GM23338 (cell line): ENCODE data around the gene SLC7A5. TPM values are rescaled to one million over a fixed set of nuclear protein-coding genes. Genes with fewer than 3 reads are reported as not detected.
"Not testable (repeated sequence)": the region's sequence is repeated elsewhere in the genome, so short reads cannot be mapped to it uniquely, and the experiment has no call there.

Experiments
- ATAC-seq: fragments of 200-7000 bp; cut with Tn5 transposase; 3 replicates; pipeline ENCODE4 v1.9.1; 2020
- DNase-seq: peaks from one replicate; pipeline ENCODE4 v3.0.0-alpha.2; 2015; ENCODE audit warnings: low spot score
- H2AFZ ChIP-seq: fragments of 200-600 bp; sonication (generic); 2 replicates; pipeline ENCODE4 v1.8.0; 2016; ENCODE audit warnings: antibody characterized with exemption, mild to moderate bottlenecking, moderate library complexity
- H3F3A ChIP-seq: fragments of 200-600 bp; sonication (generic); replicated peaks from 2 replicates; pipeline ENCODE4 v1.8.0; 2017; ENCODE audit warnings: antibody characterized with exemption, mixed run types, low read depth
- H3K27ac ChIP-seq: fragments of 200-600 bp; sonication (generic); 2 replicates; pipeline ENCODE4 v1.6.1; 2016; ENCODE audit warnings: low read depth
- H3K27me3 ChIP-seq: fragments of 200-600 bp; sonication (generic); 2 replicates; pipeline ENCODE4 v1.8.0; 2016; ENCODE audit warnings: mild to moderate bottlenecking, mixed run types, moderate library complexity; ENCODE audit not compliant: insufficient read depth
- H3K36me3 ChIP-seq: fragments of 200-600 bp; sonication (generic); 2 replicates; pipeline ENCODE4 v1.8.0; 2016; ENCODE audit warnings: mild to moderate bottlenecking; ENCODE audit not compliant: insufficient read depth
- H3K4me1 ChIP-seq: fragments of 200-600 bp; sonication (generic); 2 replicates; pipeline ENCODE4 v1.8.0; 2016; ENCODE audit warnings: mild to moderate bottlenecking, moderate library complexity; ENCODE audit not compliant: insufficient read depth
- H3K4me2 ChIP-seq: fragments of 200-600 bp; sonication (generic); 2 replicates; pipeline ENCODE4 v1.7.1; 2017; ENCODE audit warnings: mixed run types
- H3K4me3 ChIP-seq: fragments of 200-600 bp; sonication (generic); 2 replicates; pipeline ENCODE4 v1.6.1; 2016; ENCODE audit warnings: mixed run types
- H3K79me2 ChIP-seq: fragments of 200-600 bp; sonication (generic); replicated peaks from 2 replicates; pipeline ENCODE4 v1.8.0; 2017; ENCODE audit warnings: mild to moderate bottlenecking; ENCODE audit not compliant: insufficient read depth
- H3K9me2 ChIP-seq: fragments of 200-600 bp; sonication (generic); 2 replicates; pipeline ENCODE4 v1.8.0; 2017; ENCODE audit not compliant: insufficient read depth
- H4K20me1 ChIP-seq: fragments of 200-600 bp; sonication (generic); replicated peaks from 2 replicates; pipeline ENCODE4 v1.8.0; 2017; ENCODE audit warnings: mild to moderate bottlenecking; ENCODE audit not compliant: insufficient read depth
- H3K27ac Mint-ChIP-seq: 2 replicates; pipeline ENCODE4 v1.8.0; 2020; ENCODE audit warnings: inconsistent platforms, mild to moderate bottlenecking, moderate library complexity, mixed read lengths
- H3K27me3 Mint-ChIP-seq: 3 replicates; pipeline ENCODE4 v1.8.0; 2022; ENCODE audit warnings: low read depth, mild to moderate bottlenecking, moderate library complexity, mixed read lengths, inconsistent platforms; ENCODE audit not compliant: insufficient read depth, poor library complexity
- H3K36me3 Mint-ChIP-seq: 3 replicates; pipeline ENCODE4 v1.8.0; 2021; ENCODE audit warnings: low read depth, mild to moderate bottlenecking, inconsistent platforms, moderate library complexity, mixed read lengths
- H3K4me1 Mint-ChIP-seq: 3 replicates; pipeline ENCODE4 v1.8.0; 2020; ENCODE audit warnings: mild to moderate bottlenecking, inconsistent platforms, mixed read lengths
- H3K4me3 Mint-ChIP-seq: 3 replicates; pipeline ENCODE4 v1.8.0; 2021; ENCODE audit warnings: moderate library complexity, mild to moderate bottlenecking, inconsistent platforms, mixed read lengths
- H3K9me3 Mint-ChIP-seq: 3 replicates; pipeline ENCODE4 v1.8.0; 2020; ENCODE audit warnings: moderate library complexity, mild to moderate bottlenecking, inconsistent platforms, mixed read lengths
- JUNB ChIP-seq: IDR thresholded peaks from one replicate; pipeline ENCODE4 v1.6.1; 2016; ENCODE audit warnings: antibody characterized with exemption; ENCODE audit not compliant: unreplicated experiment
- NANOG ChIP-seq: IDR thresholded peaks from 2 replicates; pipeline ENCODE4 v1.6.1; 2016; ENCODE audit warnings: antibody characterized with exemption, borderline replicate concordance
- ZNF331 ChIP-seq: fragments of 250-450 bp; sonication (Bioruptor Pico); IDR thresholded peaks from 2 replicates; pipeline ENCODE4 v1.5.0; 2020; ENCODE audit warnings: low read depth, mild to moderate bottlenecking, moderate library complexity
- polyA plus RNA-seq: library from polyadenylated mRNA; unstranded; fragments of >200 nt; fragmentation: Nextera tagmentation; extraction: Ambion mirVana; gene quantifications from 2 replicates; pipeline ENCODE4 v1.2.1, GENCODE V29; 2016
- total RNA-seq: library from RNA; depleted of rRNA; stranded (reverse); fragments of >200 nt; shearing (Covaris generic); gene quantifications from 2 replicates; pipeline ENCODE4 v1.2.3, GENCODE V29; 2014
- TF ChIP-seq, protein P1 (sequence below), 2 experiments: fragments of 200-600 bp in 1 of 2; sonication (generic) in 1 of 2; conservative IDR thresholded peaks; 2 replicates each; pipeline versions ENCODE4 v1.5.1 to v1.6.1; 2016 to 2017; ENCODE audit warnings: antibody characterized with exemption in 2 of 2, low read depth in 2 of 2, mild to moderate bottlenecking in 2 of 2, moderate library complexity in 1 of 2
- TF ChIP-seq, protein P2 (sequence below): IDR thresholded peaks from 2 replicates; pipeline ENCODE4 v1.6.1; 2016; ENCODE audit warnings: antibody characterized with exemption
- TF ChIP-seq, protein P3 (sequence below): IDR thresholded peaks from one replicate; pipeline ENCODE4 v1.6.1; 2018; ENCODE audit warnings: antibody characterized with exemption; ENCODE audit not compliant: unreplicated experiment

The SLC7A5 gene
- total and polyA plus RNA-seq, 2 experiments from 2014 or later, result 107 to 386 TPM

DNA sequence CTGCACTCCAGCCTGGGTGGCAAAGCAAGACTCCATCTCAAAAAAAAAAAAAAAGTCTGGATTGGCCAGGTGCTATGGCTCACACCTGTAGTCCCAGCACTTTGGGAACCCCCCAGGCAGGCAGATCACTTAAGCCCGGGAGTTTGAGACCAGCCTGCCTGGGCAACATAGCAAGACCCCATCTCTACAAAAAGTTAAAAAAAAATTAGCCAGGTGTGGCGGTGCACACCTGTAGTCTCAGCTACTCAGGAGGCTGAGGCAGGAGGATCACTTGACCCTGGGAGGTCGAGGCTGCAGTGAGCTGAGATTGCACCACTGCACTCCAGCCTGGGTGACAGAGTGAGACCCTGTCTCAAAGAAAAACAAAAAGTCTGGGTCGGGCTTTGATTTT lies 42.9 kb downstream of the SLC7A5 start:
- not testable (repeated sequence) for H3K36me3 ChIP-seq

DNA sequence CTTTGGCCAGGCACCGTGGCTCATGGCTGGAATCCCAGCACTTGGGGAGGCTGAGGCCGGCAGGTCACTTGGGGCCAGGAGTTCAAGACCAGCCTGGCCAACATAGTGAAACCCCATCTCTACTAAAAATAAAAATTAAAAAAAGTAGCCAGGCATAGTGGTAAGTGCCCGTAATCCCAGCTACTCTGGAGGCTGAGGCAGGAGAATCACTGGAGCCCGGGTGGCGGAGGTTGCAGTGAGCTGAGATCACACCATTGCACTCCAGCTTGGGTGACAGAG lies 43.5 kb downstream of the SLC7A5 start:
- Mint-ChIP-seq H3K36me3 (peaks cover 14% of the 10 kb centered on the region), H3K4me1 (peaks cover 77% of the 10 kb centered on the region), H3K27me3 (peaks cover 42% of the 10 kb centered on the region), H3K27ac (peak overlapping the region; percentile 93; the same call in 1 of the 2 replicates)
- not testable (repeated sequence) for H3K4me3 ChIP-seq, H4K20me1 ChIP-seq, ATAC-seq, H3K27me3 ChIP-seq, H3K79me2 ChIP-seq, H3K36me3 ChIP-seq, H3K27ac ChIP-seq, H3K9me2 ChIP-seq, DNase-seq, H3K4me3 Mint-ChIP-seq, H3K9me3 Mint-ChIP-seq, H2AFZ ChIP-seq
- H3K4me2 ChIP-seq, result peak overlapping the region; percentile 55; the same call in 1 of the 2 replicates
- H3K4me1 ChIP-seq, result peaks cover 71% of the 10 kb centered on the region
- H3F3A ChIP-seq, result peaks cover 21% of the 10 kb centered on the region; the same call in 1 of the 2 replicates

More for the DNA sequence above, 42.9 kb downstream of the SLC7A5 start:
- H4K20me1 ChIP-seq, H3K9me3 Mint-ChIP-seq, DNase-seq, H3K79me2 ChIP-seq, H3K4me2 ChIP-seq, ATAC-seq, H3K4me3 ChIP-seq, H3K27me3 ChIP-seq, H3K4me3 Mint-ChIP-seq, H3K27ac Mint-ChIP-seq, H2AFZ ChIP-seq, H3K9me2 ChIP-seq, H3K27ac ChIP-seq: not testable (repeated sequence)
- Mint-ChIP-seq H3K4me1 (peaks cover 77% of the 10 kb centered on the region), H3K27me3 (peaks cover 40% of the 10 kb centered on the region), H3K36me3 (peaks cover 20% of the 10 kb centered on the region)
- Histone ChIP-seq H3F3A (peaks cover 22% of the 10 kb centered on the region; the same call in 1 of the 2 replicates), H3K4me1 (peaks cover 65% of the 10 kb centered on the region)

DNA sequence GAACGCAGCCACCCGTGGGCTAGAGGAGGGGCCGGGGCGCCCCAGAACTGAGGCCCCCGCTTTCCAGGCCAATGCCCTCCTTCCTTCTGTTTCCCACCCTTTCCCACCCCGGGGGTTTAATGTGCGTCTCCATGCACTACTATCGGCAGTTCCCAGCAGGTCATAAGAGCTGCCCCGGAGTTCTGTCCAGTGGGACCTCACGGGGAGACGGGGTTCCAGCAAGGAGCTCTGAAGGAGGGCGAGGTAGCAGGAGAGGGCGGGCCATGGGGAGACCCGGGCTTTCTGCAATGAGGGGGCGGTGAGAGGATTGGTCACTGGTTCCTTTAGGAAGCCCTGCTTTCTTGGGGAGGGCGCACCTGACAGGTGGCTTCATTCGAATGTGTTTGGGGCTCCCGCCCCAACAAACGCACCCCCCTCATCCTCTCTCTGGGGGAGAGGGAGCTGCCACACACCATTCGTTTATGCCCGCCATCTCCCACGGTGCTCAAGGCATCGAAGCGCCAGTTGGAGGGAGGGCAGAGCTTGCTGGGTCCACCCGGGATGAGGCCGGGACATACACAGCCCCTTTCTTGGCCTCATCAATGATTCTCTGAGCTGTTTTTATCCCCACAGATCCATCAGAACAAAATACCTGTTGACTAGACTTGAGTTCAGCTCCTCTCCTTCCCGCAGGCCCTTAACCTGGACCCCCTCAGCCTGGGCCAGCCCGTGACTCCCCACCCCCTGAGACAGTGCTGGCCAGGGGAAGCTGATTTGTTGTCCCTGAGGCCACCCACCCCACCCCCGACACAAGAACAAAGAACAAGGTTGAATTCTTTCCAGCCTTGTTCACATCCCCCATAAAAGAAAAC lies 44.1 kb downstream of the SLC7A5 start:
- H3K4me1 ChIP-seq, result peaks cover 75% of the 10 kb centered on the region
- peak; percentile 50 for DNase-seq
- H3K27ac Mint-ChIP-seq, result peak overlapping the region; percentile 93
- TF ChIP-seq, protein P1, sequence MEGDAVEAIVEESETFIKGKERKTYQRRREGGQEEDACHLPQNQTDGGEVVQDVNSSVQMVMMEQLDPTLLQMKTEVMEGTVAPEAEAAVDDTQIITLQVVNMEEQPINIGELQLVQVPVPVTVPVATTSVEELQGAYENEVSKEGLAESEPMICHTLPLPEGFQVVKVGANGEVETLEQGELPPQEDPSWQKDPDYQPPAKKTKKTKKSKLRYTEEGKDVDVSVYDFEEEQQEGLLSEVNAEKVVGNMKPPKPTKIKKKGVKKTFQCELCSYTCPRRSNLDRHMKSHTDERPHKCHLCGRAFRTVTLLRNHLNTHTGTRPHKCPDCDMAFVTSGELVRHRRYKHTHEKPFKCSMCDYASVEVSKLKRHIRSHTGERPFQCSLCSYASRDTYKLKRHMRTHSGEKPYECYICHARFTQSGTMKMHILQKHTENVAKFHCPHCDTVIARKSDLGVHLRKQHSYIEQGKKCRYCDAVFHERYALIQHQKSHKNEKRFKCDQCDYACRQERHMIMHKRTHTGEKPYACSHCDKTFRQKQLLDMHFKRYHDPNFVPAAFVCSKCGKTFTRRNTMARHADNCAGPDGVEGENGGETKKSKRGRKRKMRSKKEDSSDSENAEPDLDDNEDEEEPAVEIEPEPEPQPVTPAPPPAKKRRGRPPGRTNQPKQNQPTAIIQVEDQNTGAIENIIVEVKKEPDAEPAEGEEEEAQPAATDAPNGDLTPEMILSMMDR (conservative IDR thresholded peaks at IDR 0.05; ENCODE audit: low read depth in 2 of 2), result no peak
- TF ChIP-seq NANOG, result no peak
- TF ChIP-seq, protein P2, sequence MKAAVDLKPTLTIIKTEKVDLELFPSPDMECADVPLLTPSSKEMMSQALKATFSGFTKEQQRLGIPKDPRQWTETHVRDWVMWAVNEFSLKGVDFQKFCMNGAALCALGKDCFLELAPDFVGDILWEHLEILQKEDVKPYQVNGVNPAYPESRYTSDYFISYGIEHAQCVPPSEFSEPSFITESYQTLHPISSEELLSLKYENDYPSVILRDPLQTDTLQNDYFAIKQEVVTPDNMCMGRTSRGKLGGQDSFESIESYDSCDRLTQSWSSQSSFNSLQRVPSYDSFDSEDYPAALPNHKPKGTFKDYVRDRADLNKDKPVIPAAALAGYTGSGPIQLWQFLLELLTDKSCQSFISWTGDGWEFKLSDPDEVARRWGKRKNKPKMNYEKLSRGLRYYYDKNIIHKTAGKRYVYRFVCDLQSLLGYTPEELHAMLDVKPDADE, result no peak
- TF ChIP-seq, protein P3, sequence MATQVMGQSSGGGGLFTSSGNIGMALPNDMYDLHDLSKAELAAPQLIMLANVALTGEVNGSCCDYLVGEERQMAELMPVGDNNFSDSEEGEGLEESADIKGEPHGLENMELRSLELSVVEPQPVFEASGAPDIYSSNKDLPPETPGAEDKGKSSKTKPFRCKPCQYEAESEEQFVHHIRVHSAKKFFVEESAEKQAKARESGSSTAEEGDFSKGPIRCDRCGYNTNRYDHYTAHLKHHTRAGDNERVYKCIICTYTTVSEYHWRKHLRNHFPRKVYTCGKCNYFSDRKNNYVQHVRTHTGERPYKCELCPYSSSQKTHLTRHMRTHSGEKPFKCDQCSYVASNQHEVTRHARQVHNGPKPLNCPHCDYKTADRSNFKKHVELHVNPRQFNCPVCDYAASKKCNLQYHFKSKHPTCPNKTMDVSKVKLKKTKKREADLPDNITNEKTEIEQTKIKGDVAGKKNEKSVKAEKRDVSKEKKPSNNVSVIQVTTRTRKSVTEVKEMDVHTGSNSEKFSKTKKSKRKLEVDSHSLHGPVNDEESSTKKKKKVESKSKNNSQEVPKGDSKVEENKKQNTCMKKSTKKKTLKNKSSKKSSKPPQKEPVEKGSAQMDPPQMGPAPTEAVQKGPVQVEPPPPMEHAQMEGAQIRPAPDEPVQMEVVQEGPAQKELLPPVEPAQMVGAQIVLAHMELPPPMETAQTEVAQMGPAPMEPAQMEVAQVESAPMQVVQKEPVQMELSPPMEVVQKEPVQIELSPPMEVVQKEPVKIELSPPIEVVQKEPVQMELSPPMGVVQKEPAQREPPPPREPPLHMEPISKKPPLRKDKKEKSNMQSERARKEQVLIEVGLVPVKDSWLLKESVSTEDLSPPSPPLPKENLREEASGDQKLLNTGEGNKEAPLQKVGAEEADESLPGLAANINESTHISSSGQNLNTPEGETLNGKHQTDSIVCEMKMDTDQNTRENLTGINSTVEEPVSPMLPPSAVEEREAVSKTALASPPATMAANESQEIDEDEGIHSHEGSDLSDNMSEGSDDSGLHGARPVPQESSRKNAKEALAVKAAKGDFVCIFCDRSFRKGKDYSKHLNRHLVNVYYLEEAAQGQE, result no peak
- no peak for TF ChIP-seq ZNF331 (CRISPR knock-in tag)
- TF ChIP-seq JUNB, result no peak

More for the DNA sequence above, 44.1 kb downstream of the SLC7A5 start:
- no peaks in the 10 kb centered on the region; the same call in 1 of the 3 replicates for H3K9me3 Mint-ChIP-seq
- Histone ChIP-seq H3K79me2 (no peaks in the 10 kb centered on the region), H3K27me3 (no peaks in the 10 kb centered on the region), H3K36me3 (peaks cover 5% of the 10 kb centered on the region; the same call in 1 of the 2 replicates), H3K4me2 (peak overlapping the region; percentile 55), H3K9me2 (no peaks in the 10 kb centered on the region), H3K4me3 (no peak overlapping the region), H3F3A (0 out of 2 replicates have a peak, but pooled peaks cover 17% of the 10 kb centered on the region), H3K27ac (no peak overlapping the region), H4K20me1 (peaks cover 5% of the 10 kb centered on the region; the same call in 1 of the 2 replicates), H2AFZ (no peak overlapping the region)
- peak; percentile 4 for ATAC-seq
- H3K27me3 Mint-ChIP-seq, result peaks cover 43% of the 10 kb centered on the region
- H3K4me3 Mint-ChIP-seq, result peak overlapping the region; percentile 13; the same call in 1 of the 3 replicates
- H3K36me3 Mint-ChIP-seq, result peaks cover 8% of the 10 kb centered on the region
- H3K4me1 Mint-ChIP-seq, result peaks cover 77% of the 10 kb centered on the region
